GM18511 (cell line): ENCODE measurements around the gene DCP1B.

Source experiments
- ATAC-seq: cut with Tn5 transposase; IDR thresholded peaks from one replicate; pipeline ENCODE4 v1.9.1; 2021; ENCODE audit warnings: mild to moderate bottlenecking, moderate library complexity; ENCODE audit not compliant: unreplicated experiment

The DCP1B gene

DNA sequence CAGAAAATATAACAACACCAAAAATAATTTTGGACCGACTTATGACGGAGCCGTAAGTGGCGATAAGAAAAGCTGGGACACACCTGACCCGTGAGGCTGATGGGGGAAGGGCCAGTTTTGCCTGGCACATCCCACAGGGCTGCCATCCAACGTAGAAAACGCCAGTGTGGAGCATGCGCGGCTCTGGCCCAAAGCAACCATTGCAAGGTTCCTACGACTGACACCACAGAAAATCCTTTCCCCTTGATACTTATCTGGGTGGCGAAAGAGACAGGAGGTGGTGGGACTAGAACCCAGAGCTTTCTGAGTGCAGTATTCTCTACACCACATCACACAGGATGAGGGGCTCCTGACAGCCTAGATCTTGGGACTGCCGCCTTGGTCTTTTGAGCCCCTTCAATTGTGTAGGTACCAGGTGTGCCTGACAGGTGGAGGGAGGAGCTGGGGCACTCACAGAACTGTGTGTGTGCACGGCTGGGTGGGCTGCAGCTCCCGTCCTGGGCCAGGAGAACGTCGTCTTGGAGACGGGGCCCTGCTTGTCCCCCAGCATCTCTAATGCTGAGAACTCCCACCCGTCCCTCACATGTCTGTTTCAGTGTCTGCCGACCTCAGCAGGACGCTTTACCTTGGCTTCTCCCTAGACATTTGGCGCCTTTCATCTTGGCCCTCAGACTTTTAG, 68.4 kb downstream of the DCP1B start:
- ATAC-seq, result no peak

DNA sequence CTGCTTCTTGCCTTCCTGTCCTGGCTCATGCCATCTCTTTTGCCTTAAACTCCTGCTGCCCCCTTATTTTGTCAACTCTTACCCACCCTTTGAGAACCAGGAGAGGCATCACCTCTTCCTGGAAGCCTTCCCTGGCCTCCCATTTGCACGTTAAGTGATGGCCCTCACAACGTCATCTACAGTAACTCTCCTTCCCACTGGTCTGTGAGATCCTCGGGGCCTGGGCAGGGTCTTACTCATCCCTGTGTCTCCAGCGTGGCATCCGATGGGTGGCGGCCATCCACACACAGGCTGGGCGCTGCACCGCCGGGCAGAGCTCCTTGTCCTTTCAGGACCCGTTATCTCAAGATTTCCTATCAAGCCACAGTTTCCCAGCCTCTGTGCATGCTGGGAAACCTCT, 69.0 kb downstream of the DCP1B start:
- no peak for ATAC-seq

DNA sequence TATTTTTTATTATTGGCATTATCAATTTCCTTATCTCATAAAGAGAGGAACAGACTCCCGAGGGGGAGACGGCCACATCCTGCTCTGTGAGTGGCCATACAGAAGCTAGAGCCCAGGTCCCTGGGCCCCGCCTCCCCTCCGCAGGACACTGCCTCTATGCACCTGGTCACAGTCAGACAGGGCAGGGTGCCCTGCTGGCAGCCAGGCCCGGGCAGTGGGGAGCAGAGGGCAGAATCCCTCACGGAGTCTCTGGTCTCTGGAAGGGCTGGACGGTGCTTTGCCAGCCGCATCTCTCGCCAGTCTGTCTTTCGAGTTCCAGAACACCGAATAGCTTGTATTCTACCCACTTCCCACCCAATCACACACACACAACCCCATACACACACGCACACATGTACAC, 69.4 kb downstream of the DCP1B start:
- ATAC-seq, result no peak

DNA sequence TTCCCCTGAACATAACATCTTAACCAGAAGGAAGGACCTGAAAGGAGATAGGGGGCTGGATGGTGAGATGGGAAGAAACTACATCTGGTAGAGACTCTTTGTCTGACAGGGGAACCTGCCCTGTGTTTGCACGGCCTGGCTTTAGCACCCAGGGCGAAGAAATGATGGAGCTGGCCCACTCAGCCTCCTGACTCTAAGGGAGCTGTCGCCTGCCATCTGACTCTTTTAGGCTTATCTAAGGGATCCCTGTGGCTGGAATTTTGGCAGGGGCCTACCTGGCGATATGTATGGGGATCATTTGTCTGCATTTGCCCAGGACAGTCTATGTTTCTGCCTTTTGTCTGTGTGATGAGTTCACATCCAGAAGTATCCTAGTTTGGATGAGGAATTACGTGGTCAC, 70.2 kb downstream of the DCP1B start:
- no peak for ATAC-seq

DNA sequence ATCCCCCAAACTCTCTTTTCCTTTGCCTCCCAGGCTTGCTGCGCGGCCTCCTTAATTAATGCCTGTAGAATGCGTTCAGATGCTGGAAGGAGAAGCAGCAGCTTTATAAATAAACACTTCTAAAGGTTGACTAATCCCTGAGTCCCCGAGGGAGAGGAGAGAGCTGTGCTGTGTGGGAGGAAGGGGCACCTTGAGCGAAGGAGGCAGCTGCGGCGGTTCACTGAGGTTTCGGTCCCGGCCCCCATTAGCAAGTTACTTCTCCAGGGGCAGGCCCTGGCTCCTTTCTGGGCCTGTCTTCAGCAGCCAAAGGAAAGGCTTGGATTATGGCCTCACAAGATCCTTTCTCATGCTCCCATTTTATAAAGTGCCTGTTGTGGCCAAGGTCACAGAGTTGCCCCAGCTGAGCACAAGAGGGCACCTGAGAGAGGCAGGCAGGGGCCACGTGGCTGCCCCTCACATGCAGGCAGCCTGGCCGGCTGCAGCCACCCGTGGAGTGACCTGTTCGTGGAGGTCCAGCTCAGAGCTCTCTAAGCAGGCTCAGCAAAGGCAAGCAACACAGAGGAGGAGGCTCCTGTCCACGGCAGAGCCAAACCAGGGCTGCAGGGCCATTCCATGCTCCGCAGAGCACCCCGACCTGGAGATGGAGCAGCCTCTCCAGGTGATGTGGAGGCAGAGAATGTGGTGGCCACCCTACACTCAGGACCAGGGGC, 70.8 kb downstream of the DCP1B start:
- peak; percentile 56 for ATAC-seq

DNA sequence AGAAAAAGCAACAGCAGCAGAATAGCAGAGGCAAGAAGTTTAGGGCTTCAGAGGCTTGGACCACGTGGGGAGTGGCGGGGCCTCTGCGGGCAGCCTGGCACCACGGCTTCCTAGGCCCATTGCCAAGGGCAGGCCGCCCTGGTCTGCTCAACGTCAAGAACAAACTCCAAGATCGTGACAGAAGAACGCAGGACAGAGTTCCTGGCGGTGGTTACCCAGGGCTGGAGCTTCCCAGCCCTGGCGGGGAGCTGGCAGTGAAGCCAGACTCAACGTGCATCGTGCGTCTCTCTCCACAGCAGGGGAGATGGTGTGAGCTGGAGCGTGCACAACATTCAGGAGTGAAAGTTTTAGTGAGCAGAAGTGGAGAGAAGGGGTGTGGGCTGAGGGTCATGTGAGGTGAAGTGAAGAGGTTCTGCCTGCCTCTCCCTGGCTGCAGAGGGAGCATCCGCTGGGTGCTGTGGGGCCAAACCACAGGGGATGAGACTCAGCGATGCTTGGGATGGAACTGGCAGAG, 71.9 kb downstream of the DCP1B start:
- peak; percentile 70 for ATAC-seq

DNA sequence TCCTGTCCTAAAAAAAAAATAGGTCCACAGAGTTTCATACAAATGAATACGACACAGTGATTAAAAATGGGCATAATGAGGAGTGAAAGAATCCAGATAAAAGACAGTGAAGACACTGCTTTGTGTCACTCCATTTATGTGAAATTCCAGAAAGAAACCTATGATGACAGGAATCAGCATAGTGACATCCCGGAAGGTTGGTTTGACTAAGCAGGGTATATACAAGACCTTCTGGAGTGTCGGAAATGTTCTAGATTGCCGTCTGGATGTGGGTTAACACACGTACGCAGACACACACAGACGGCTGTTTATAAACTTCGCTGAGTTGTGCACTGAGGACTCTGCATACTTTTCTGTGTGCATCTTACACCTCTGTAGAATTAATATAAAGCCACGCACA, 72.6 kb downstream of the DCP1B start:
- no peak for ATAC-seq

DNA sequence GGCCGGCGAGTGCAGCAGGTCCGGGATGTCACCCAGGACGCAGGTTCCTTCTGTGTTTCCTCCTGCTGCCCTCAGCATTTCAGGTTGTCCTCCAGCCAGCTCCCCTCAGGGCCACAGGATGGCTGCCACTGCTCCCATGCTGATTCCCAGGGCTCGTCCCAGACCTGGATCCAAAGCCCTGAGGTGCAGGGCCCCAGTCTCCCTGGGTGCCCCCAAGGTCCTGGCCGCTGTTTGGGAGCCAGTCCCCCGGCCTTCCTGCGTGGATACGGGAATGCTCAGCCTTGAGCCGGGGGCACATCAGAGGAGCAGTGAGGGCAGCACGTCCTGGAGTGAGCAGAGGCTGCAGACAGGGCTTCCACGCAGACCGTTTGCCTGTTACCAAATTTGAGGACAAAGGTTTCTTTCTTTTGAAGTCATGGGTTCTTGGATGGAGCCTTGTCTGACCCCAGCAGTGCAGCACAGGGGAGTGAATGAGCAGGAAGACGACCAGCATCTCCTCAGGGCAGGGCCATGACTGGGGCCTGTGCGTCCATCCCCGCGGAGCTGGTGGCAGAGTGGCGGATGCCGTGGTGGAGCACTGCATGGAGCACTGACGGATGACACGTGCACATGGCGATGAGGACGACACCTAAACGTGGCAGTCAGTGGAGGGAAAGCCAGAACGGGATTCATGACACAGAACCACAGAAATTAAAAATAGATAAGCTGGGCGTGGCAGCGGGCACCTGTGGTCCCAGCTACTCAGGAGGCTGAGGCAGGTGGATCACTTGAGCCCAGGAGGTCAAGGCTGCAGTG, 73.3 kb downstream of the DCP1B start:
- no peak for ATAC-seq

DNA sequence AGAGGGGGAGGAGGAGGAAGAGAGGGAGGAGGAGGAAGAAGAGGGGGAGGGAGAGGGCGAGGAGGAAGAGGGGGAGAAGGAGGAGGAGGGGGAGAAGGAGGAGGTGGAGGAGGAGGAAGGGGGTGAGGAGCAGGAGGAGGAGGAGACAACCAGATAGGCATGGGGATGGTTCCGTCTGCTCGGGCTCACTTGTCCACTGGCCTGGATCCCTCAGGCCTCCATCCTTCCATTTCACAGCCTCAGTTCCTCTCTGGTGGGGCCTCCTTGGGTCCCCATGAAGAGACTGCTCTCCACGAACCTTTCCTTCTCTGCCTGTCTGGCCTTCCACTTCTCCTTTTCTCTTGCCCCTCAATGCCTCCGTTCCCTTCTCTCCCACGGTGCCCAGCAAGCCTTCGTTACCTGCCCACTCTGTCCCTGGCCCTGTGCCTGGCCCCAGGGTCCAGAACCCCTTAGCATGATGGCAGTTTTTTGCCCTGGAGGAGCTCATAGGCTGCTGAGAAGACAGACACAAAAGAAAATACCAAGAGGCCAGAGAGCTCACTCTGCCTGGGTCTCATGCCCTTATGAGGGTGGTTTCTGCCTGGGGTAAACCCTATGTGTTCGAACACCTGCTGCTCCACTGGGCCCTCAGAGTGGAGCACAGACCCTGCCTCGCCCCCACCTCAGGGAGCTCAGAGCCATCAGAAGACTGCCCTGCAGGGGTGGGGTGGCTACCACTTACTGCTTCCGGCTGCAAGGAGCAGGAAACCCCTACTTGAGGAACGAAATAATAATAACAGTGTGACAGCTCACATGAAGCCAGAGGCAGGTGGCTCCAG, 74.1 kb downstream of the DCP1B start:
- ATAC-seq, result no peak

DNA sequence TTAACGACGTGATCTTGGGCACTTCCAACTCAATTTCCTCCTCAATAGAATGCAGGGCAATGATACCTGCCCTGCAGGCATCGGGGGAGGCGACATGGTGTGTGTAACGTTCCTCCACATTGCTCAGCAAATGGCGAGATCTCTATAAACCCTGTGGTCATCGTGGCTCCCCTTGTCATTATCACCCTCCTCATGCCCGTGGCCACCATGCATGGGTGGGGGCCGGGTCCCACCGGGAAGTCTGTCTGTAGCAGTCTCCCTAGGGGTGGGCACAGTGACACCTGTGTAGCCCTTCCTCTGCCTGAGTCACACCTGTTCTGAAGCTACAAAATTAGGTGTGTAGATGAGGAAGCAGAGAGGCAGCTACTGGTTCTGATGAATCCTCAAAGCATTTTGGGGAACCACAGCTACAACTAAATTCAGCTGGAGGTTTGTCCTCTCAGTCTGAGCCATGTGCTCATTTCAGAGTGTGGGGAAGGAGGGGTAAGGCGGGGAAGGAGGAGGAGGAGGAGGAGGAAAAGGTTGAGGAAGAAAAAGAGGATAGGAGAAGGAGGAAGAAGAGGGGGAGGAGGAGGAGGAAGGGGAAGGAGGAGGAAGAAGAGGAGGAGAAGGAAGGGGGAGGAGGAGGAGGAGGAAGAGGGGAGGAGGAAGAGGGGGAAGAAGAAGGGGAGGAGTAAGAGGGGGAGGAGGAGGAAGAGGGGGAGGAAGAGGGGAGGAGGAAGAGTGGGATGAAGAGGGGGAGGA, 74.8 kb downstream of the DCP1B start:
- no peak for ATAC-seq

DNA sequence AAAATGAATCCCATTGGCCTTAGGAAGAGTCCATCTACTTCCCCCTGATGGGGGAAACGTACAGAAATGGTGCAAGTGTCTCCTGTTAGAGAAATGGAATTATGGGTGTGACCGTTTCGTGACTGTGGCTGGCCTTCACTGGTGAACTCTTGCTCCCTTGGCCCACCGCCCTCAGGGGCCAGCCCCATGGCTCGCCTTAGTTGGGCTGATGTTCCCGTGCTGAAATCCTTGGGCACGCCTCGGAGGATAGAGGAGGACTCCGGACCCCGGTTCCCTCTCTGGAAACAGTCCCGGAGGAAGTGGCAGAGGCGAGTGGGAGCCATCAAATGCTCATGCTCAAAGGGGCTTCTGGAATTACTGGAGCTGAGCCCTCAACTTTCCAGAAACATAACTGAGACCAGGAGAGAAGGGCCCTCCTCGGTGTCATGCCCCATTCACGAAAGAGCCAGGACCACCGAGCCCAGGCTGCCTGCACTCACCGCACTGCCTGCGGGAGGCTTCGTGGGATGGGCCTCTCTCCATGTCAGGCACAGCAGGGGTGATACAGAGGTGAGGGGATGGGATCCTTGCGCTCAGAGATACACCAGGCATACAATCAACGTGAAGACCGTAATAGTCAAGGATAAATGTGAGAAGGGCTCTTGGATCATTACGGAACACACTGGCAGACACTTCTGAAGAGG, 75.7 kb downstream of the DCP1B start:
- no peak for ATAC-seq

DNA sequence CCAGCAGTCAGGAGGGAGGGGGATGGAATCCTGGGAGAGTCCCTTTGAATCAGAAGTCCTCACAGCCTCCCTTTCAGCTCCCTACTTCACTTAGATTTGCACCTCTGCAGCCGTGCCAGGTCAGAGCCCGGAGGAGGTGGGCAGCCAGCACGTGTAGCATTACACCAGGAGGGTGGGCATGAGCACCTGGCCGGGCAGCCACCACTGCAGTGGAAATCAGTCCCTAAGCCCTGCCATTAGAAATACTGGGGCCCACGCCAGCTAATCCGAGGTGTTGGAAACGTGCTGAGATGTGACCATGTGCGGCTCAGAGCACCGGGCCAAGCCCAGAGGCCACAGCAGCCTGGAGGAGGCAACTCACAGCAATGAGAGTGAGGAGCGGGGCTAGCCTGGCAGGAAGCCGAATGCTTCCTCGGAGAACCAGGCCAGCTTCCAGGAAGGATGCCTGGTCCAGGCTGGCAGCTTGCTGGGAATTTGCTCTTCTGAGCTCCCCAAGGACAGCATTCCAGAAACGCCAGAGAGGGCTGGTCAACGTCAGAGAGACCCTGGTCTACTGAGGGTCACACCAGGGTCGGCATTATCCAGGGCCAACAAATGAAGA, 76.4 kb downstream of the DCP1B start:
- no peak for ATAC-seq

DNA sequence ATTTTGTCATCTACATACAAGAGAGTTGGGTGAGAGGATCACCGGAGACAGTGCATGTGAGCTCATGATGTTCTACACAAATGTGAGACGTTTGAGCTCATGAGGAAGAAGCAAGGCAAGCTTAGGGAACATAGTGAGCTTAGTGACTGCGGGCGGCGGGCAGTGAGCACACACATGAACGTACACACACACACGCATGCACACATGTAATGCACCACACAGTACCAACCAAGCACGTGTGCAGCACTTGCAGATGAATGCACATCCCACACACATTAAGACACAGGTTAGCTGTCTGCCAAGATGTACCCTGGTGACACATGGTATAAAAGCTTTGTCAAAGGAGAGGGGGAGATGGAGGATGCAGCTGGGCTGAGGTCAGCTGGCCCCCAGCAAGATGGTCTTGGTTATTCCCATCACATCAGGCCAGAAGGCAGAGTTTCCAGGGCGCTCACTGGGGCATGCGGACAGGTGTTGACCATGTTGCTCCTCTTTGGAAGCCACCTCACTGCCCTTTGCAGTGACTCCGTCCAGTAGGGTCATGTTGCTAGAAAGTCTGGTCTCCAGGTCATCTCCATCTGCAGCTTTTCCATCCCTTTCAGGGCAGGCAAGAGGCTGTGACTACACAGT, 77.1 kb downstream of the DCP1B start:
- no peak for ATAC-seq

DNA sequence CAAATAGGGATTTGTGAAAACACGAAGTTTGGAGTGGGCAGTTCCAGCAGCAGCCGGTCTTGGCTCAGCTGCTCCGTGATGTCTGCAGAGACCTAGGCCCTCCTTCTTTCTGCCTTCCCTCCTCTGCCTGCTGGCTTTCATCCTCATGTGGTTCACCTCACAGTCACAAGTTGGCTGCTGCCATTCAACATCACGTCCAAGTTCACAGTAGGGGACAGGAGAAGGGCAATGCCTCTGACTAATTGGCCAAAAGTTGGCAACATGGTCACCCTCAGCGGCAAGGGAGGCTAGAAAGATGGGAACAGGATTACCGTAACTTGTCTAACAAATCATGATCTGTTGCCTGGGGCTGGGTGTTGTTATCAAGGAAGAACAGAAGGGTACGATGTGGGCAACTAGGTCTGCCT, 78.0 kb downstream of the DCP1B start:
- no peak for ATAC-seq

DNA sequence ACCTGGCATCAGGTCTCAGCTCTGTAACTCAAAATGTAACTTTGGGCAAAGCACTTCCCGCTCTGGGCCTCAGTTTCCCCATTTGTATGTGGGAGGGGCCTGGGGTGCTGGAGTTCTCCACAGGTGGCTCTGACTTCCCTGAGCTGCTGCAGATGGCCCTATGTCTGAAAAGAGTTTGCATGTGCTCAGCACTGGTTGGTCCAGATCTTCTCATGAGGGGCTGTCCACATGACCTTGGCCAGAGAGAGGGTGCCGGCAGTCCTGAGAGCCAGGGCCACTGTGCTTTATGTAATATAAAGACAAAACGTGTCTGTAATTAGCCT, 78.6 kb downstream of the DCP1B start:
- ATAC-seq, result no peak

DNA sequence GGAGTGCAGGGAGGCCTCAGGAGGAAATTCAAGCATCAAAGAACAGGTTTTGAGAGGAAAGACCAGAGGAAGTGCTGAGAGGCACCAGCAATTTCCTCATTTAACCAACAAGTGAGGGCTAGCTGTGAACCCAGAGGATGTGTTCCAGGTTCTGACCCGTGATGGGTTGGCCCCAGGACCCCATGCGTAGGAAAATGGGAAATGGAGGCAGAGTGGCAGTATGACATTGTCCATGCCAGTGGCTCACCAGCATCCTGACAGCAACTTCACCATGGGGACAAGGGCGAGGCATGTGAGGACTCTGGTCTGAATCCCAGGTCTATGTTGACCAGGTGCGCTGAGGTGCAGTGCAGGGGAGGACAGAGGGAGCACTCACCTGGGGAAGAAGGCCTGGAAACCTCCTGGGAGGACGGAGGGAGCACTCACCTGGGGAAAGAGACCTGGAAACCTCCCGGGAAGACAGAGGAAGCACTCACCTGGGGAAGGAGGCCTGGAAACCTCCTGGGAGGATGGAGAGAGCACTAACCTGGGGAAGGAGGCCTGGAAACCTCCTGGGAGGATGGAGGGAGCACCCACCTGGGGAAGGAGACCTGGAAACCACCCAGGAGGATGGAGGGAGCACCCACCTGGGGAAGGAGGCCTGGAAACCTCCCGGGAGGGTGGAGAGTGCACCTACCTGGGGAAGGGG, 79.1 kb downstream of the DCP1B start:
- no peak for ATAC-seq

DNA sequence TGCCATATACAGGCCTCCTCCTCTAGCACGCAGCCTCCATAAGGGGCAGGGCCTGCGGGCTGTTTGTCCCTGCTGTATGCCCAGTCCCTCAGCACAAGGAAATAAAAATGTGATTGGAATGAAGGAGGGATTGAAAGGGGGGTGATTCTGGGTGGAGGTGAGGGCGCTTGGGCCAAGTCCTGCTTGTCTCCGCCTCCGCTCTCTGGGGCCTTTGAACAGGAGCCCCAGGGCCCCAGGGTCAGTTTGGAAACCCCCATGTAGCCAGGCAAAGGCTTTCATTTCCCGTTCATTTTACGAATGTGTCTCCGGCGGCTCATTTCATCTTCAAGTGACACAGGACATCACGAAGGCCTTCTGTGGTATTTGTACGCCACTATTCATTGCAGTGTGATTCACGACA, 81.3 kb downstream of the DCP1B start:
- ATAC-seq, result no peak

DNA sequence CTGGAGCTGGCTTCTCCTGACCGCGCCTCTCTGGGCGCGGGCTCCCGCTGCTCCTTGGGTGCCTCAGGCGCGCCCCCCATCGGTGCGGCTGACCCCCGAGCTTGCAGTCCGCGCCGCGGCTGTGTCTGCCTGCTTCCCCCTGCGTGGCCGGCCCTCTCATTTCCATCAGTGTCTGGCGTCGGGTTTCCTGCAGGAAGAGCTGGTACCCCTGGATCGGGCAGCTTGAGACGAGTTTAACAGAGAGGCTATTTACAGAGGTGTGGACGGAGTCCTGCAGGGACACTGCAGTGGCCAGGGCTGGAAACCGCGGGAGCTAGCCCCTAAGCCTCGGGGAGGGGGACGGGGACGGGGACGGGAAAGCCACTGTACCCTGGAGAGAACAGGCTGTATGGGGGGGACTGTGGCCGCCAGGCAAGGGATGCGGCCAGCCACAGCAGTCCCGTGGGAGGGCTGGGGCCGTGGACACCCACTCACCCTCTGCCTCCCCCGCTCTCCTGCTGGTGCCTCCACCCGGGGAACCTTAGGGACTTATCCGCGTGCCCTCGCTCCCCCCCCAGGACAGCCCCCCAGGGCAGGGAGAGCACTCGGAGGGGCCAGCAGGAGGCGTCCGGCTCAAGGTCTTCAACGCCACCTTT, 82.1 kb downstream of the DCP1B start:
- no peak for ATAC-seq
